22Rv1 (cell line): Measurements from ENCODE around the gene UBAP2.

Experiments used
- CTCF ChIP-seq: fragments of 450-650 bp; IDR thresholded peaks from 2 replicates; pipeline ENCODE4 v1.5.1; 2017; ENCODE audit warnings: mild to moderate bottlenecking
- ZFX ChIP-seq: fragments of 450-650 bp; IDR thresholded peaks from 2 replicates; pipeline ENCODE4 v1.6.1; 2017; ENCODE audit warnings: antibody characterized with exemption, borderline replicate concordance

GRCh38 chr9:33884856-33885701 lies 163.6 kb downstream of the UBAP2 start:
- TF ChIP-seq CTCF (no peak), ZFX (no peak)
